Progenitor cell of endocrine pancreas (in vitro differentiated cells): ENCODE results near the gene RABEP1. TPM values are rescaled to one million over a fixed set of nuclear protein-coding genes. Genes with fewer than 3 reads are reported as not detected.
"Not testable (repeated sequence)": the region's sequence is repeated elsewhere in the genome, so short reads cannot be mapped to it uniquely, and the experiment has no call there.

Experiments
- DNase-seq: peaks from one replicate; pipeline ENCODE4 v3.0.0; 2021; ENCODE audit warnings: low spot score; ENCODE audit not compliant: unreplicated experiment
- H3K27ac Mint-ChIP-seq: 2 replicates; pipeline ENCODE4 v1.8.0; 2021; ENCODE audit warnings: mild to moderate bottlenecking, moderate library complexity, mixed read lengths
- H3K27me3 Mint-ChIP-seq: 2 replicates; pipeline ENCODE4 v1.8.0; 2021; ENCODE audit warnings: mixed read lengths
- H3K36me3 Mint-ChIP-seq: 2 replicates; pipeline ENCODE4 v1.8.0; 2022; ENCODE audit warnings: mixed read lengths; ENCODE audit not compliant: insufficient read depth
- H3K4me1 Mint-ChIP-seq: 2 replicates; pipeline ENCODE4 v1.8.0; 2021; ENCODE audit warnings: low read depth, mixed read lengths
- H3K4me3 Mint-ChIP-seq: 2 replicates; pipeline ENCODE4 v1.8.0; 2021; ENCODE audit warnings: low read depth, mild to moderate bottlenecking, moderate library complexity, mixed read lengths
- H3K9me3 Mint-ChIP-seq: 2 replicates; pipeline ENCODE4 v1.8.0; 2021; ENCODE audit warnings: low read depth, mixed read lengths
- CTCF ChIP-seq: fragments of 200-600 bp; sonication (generic); IDR thresholded peaks from one replicate; pipeline ENCODE4 v1.5.0; 2021; ENCODE audit warnings: antibody characterized with exemption, mild to moderate bottlenecking; ENCODE audit not compliant: unreplicated experiment
- total RNA-seq: library from RNA; stranded (reverse); gene quantifications from 2 replicates; pipeline ENCODE4 v1.2.1, GENCODE V29; 2021

The RABEP1 gene
- total RNA-seq, 1 donor from 2014 or later = 50.1 TPM

GRCh38 chr17:5238333-5238732 is 43.8 kb upstream of the RABEP1 start:
- no peak for TF ChIP-seq CTCF
- no peak overlapping the region for H3K4me3 Mint-ChIP-seq
- H3K36me3 Mint-ChIP-seq = peaks cover 4% of the 10 kb centered on the region

GRCh38 chr17:5239769-5240168 is 42.3 kb upstream of the RABEP1 start:
- peaks cover 15% of the 10 kb centered on the region for H3K4me1 Mint-ChIP-seq
- not testable (repeated sequence) for H3K27me3 Mint-ChIP-seq, DNase-seq, H3K9me3 Mint-ChIP-seq, H3K36me3 Mint-ChIP-seq, H3K4me3 Mint-ChIP-seq, H3K27ac Mint-ChIP-seq

More at GRCh38 chr17:5238333-5238732, 43.8 kb upstream of the RABEP1 start:
- H3K4me1 Mint-ChIP-seq = peaks cover 13% of the 10 kb centered on the region
- no peaks in the 10 kb centered on the region for H3K27me3 Mint-ChIP-seq
- no peak overlapping the region for H3K27ac Mint-ChIP-seq
- H3K9me3 Mint-ChIP-seq = no peaks in the 10 kb centered on the region
- no peak for DNase-seq

- DNase-seq = no peak
- Mint-ChIP-seq H3K4me3 (peak overlapping the region; percentile 39), H3K9me3 (no peaks in the 10 kb centered on the region), H3K27me3 (no peaks in the 10 kb centered on the region), H3K27ac (peak overlapping the region; percentile 54), H3K36me3 (no peaks in the 10 kb centered on the region), H3K4me1 (peaks cover 18% of the 10 kb centered on the region)
- TF ChIP-seq CTCF = no peak
These were observed 40.0 kb upstream of the RABEP1 start for GRCh38 chr17:5241861-5242671.

GRCh38 chr17:5247621-5248020 is 34.5 kb upstream of the RABEP1 start:
- Mint-ChIP-seq H3K36me3 (no peaks in the 10 kb centered on the region), H3K9me3 (no peaks in the 10 kb centered on the region), H3K4me1 (peaks cover 14% of the 10 kb centered on the region), H3K4me3 (no peak overlapping the region), H3K27me3 (no peaks in the 10 kb centered on the region), H3K27ac (no peak overlapping the region)
- DNase-seq = no peak
- TF ChIP-seq CTCF = no peak

GRCh38 chr17:5248821-5249479 is 33.1 kb upstream of the RABEP1 start:
- no peaks in the 10 kb centered on the region for H3K27me3 Mint-ChIP-seq

More at GRCh38 chr17:5248821-5249479, 33.1 kb upstream of the RABEP1 start:
- TF ChIP-seq CTCF = no peak
- no peak overlapping the region for H3K4me3 Mint-ChIP-seq
- peaks cover 8% of the 10 kb centered on the region for H3K4me1 Mint-ChIP-seq
- H3K9me3 Mint-ChIP-seq = no peaks in the 10 kb centered on the region
- H3K27ac Mint-ChIP-seq = no peak overlapping the region
- no peaks in the 10 kb centered on the region for H3K36me3 Mint-ChIP-seq
- no peak for DNase-seq
